Tibial nerve (tissue), 4 donors: Measurements from ENCODE around the gene HOXD10.

ENCODE experiments used
- CTCF ChIP-seq, 5 experiments: fragments of 200-600 bp in 3 of 5; fragments of 450-650 bp in 2 of 5; sonication (generic) in 3 of 5; IDR thresholded peaks; one replicate each; pipeline ENCODE4 v1.5.1; 2016 to 2019; ENCODE audit warnings: antibody characterized with exemption in 5 of 5, mild to moderate bottlenecking in 3 of 5, moderate library complexity in 2 of 5
- EP300 ChIP-seq, 2 donors: sonication (generic); formaldehyde crosslinking; IDR thresholded peaks; one replicate each; pipeline ENCODE4 v1.6.1; 2017; ENCODE audit warnings: antibody characterized with exemption in 2 of 2, mild to moderate bottlenecking in 1 of 2
- POLR2A ChIP-seq, 2 donors: fragments of 450-650 bp; IDR thresholded peaks; one replicate each; pipeline ENCODE4 v1.6.1; 2017; ENCODE audit warnings: antibody characterized with exemption in 2 of 2, mild to moderate bottlenecking in 2 of 2, moderate library complexity in 2 of 2

DNA sequence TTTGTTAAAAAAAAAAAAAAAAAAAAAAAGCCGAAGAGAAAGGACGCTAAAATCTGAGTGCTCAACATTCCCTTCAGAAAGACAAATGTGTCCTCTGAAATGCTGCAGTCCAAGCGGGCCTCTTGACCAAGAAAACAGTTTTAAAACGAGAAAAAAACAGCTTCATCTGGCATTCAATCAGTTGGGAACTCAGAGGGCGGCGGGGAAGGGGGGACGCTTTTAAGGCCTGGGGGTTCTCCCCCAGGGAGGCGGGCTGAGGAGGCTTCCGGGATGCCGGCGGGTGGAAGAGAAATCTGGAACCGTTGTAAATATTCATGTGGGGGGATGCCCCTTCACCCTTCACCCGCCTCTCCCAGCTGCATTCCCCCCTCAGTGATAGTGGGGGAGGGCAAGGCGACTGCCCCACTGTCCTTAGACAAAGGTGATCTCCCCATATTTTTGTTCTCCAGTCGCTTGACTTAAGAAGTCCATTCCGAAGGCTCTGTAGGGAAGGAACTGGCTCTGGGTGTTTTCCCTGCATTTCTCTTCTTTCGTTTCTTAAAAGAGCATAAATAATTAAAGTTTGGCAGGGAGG is 12.7 kb upstream of the HOXD10 start:
- TF ChIP-seq CTCF (IDR thresholded peaks at IDR 0.05) = no peak
- no peak for TF ChIP-seq POLR2A (IDR thresholded peaks at IDR 0.05)
- TF ChIP-seq EP300 (IDR thresholded peaks at IDR 0.05) = peak in 1 of 2 donors; percentile 41
